Activated CD8-positive, alpha-beta memory T cell treated with anti-CD3 and anti-CD28 coated beads for 24 hours (primary cell): ENCODE measurements around the gene MAMSTR.
"Not testable (repeated sequence)": the region's sequence is repeated elsewhere in the genome, so short reads cannot be mapped to it uniquely, and the experiment has no call there.

Source experiments
- DNase-seq: peaks from one replicate; pipeline ENCODE4 v3.0.0-alpha.2; 2020

Gene MAMSTR

DNA sequence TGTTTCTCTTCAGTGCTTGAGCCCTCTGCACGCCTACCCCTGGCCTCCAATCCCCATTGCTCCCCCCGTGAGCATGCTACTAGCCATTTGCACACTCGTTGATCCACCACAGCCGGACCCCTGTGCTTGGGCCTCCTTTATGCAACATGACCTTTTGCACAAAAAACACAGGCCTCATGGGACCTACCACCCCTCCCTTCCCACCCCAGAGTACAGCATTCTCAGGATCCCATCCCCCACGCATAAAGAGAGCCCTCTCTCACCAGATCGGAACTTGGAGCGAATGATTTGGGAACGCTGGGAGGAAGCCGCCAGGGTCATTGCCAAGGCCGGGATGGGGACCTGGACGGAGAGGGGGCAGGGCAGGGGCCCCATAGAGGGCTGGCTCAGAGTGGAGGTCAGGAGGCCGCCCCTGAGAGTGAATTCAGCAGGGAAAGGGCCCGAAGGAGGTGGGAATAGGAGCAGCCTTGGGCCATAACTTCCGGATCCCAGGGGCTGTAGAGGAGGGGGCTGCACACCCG lies 754 bp downstream of the MAMSTR start:
- DNase-seq, result no peak

DNA sequence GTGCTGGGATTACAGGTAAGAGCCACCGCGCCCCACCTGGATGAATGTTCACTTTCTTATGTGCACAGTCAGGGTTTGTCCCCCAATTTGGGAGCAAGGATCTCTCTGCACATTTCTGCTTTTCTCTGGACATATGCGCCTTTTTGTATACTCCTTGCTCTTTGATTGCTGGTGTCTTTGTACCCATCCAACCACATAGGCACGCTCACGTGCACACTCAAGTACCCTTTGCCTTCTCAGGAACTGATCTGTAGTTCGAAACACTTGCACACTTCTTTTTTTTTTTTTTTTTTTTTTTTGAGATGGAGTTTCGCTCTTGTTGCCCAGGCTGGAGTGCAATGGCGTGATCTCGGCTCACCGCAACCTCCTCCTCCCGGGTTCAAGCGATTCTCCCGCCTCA lies 1.4 kb downstream of the MAMSTR start:
- DNase-seq, result not testable (repeated sequence)

DNA sequence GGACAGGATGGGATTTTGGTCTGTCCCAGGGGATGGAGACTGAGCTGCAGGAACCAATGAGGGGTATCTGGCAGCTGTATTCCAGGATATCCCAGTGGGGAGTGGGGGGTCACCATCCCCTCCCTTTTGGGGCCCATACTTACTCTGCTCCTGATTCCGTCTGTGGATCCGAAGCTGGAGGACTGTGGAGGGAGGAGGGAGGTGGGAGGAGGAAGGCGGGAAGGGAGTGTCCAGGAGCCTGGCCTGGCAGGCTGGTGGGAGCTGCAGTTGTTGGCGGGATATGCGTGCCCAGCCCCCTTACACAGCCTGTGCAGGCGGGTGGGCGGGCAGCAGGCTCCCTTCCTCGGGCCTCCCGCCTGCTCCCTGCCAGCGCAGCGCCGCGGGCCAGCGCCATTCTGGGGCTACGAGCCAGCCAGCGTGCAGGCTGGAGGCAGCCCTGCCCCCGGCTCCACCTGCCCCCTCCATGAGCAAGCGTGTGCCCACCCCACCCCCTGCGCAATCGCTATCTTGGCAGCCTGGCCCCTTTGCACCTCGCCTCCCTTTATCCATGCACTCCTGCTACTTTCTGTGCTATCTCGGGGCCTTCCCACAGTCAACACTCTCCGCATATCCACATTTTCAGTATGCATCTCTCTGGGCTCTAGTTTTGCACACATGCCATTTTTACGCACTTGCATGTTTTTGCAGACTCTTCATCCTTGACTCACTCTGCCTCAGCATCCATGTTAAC lies 2.8 kb downstream of the MAMSTR start:
- no peak for DNase-seq

DNA sequence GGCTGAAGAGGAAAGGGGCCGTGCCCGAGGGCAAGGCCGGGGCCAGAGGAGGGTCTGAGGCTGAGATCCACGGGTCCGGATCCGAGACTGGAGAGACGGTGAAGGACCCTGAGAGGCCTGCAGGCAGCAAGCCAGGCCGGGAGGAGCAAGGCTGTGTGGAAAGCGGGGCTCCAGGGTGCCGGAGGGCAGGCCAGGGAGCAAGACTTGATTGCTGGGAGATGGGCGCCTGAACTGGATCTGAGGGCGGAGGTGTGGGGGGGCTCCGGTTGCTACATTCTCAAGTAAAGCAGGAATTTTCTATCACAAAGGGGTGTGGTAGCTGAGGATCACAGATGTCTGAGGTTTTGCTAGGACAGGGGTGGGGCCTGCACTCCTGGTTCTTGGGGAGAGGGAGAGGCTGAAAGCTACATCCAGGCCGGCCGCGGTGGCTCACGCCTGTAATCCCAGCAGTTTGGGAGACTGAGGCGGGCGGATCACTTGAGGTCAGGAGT lies 3.8 kb downstream of the MAMSTR start:
- no peak for DNase-seq

DNA sequence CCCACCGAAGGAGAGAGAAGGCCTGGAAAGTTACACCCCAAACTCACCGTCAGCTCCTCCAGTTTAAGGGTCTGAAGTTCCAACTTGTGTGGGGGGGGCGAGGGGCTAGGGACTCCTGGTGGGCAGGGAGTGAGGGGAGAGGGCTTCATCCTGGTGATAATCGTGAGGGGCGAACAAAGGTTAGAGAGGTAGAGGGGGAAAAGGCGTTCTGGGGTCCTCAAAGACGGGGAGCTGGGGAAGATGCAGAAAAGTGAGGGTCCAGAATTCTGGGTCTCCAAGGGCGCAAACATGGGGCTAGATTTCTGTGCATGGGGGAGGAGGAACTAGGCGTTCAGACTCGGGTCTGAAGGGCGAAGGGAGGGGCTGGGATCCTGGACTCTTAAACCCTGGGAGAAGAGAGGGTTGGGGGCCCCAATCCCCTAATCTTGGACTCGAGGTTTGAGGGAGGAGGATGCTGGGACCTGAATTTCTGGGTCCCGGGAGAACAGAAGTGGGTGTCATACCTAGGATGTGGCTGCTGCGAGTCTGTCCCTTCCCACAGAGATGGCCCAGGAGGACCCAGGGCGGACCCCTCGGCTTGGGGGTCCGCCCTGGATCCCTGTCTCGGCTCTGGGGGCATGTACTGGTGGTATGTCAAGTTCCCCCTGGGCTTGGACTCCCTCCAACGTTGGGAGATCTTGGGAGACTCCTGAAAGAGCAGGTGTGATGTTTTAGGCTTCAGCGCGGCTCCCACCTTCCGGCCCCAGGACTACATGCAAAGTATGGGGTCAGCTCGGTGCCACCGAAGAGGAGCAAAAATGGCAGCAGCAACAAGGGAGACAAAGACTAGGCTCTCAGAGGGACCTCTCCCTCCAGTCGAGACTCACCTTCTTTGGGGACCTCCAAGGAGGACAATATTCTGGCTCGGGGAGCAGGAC lies 4.5 kb downstream of the MAMSTR start:
- DNase-seq, result no peak

DNA sequence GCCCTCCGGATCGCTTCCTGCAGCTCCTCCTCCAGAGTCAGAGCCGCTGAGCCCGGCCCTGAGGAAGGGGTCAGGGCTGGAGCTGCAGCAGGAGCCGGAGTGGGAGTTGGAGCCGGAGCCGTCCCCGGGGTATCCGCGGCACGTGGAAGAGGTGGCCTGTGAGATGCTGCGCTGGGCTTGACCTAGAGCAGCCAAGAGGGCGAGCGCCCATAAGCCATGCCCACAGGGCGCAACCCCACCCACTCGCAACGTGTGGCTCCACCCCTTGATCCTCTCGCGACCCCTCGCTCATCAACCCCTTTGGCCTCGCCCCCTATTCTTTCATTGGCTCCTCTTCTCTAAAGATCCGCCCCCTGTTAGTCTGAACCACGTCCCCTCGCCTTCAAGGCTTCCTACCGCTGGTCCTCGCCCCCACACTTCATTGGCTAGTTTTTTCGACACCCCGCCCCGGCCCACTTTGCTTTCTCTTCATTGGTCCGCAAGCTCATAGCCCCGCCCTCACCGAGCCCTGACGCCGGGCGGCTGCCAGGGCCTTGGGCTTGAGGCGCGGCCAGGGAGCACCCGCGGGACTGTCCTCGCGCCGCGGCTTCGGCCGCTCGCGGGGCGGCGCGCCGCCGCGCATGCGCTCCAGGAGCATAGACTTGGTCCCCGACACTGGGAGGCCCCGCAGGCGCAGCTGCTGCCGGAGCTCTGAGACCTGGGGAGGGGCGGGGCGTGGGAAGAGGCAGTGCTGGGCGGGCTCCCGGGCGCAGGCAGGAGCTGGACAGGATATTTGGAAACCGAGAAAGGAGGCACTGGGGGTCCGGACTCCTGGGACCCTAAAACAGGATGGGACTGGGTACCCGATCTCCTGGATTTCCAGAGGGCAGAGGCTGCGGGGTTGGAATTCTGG lies 5.4 kb downstream of the MAMSTR start:
- DNase-seq, result peak; percentile 98

DNA sequence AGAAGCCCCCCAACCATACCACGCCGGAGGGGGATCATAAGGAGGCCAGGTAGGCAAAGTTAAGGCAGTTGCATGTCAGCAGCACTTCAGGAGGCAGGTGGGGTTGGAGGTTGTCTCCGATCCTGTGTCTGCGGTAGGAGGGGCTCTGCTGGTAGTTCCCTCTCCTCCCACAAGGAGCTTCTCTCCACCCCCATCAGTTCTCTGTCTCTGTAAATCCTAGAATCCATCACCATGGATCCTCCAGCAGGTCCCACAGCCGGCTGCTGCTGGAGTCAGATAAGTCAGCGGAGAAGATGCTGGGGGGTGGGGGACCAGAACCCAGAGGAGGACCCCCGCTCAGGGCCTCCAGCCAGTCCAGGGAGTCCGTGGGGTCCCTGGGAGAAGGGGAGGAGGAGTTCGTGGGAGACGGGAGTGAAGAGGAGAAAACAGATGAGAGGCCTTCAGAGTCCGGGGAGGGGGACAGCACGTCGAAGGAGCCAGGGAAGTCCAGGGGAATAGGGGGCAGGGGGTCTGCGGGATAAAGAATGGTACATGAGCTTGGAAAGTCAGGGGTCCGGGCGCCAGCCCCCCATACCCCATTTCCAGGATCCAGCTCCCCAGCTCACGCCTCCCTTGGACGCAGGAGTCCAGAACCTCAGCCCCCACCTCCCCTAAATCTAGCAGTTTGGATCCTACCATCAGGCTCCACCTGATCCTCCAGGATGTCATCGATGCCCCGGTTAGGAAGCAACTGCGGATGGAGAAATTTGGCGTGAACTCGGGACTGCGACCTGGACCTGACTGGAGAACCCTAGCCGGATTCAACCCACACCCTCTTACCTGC lies 6.3 kb downstream of the MAMSTR start:
- DNase-seq, result no peak

DNA sequence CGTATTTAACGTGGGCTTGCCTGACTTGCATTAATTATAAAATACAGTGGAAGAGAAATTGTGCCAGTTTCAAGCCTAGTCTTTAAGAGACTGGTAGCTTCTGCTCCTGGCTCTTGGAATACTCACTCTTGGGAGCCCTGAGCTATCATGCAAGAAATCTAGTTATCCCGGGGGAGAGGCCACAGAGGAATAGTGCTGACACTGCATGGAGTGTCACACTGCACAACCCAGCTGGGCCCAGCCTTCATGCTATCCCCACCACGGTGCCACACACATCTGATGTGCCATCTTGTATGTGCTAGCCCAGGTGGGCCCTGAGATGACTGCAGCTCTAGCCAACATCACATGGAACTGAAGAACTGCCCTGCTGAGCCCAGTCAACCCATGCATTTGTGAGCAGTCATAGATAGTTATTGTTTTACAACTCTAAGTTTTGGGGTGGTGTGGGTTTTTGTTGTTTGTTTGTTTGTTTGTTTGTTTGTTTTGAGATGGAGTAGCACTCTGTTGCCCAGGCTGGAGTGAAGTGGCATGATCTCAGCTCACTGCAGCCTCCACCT lies 8.3 kb downstream of the MAMSTR start:
- DNase-seq, result no peak

DNA sequence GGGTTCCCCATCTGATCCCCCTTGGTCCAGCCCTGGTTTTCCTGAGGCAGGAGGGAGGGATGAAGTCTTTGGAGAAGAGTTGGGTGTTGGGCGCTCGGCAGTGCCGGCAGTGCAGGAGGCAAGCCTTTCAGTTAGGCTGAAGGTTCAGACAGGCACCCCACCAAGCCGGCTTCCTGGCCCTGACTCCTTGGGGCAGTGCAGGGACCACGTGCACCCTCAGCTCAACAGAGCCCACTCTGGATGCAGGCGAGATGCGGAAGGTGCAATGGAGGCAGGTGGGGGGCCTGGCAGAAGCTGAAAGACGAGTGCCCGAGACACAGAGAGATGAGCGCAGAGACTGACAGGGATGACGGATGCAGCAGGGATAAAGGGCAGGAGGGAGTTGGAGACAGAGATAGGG lies 11.1 kb downstream of the MAMSTR start:
- no peak for DNase-seq

DNA sequence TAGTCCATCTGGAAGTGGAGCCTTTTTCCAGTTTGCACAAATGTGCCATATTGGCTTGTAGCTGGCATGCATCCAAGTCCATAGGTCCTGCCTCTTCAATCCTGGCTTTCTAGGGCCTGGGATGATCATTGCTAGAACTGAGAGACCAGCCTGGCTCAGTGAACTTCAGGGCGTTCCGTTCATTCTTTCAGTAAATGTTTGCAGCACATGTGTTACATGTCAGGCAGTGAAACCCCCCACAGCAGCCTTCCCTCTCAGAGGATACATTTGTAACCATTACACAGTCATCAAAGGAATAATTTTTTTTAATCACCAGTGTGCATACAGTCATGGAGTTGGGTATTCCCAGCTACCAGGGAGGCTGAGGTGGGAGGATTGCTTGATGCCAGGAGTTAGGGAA lies 14.1 kb downstream of the MAMSTR start:
- no peak for DNase-seq

DNA sequence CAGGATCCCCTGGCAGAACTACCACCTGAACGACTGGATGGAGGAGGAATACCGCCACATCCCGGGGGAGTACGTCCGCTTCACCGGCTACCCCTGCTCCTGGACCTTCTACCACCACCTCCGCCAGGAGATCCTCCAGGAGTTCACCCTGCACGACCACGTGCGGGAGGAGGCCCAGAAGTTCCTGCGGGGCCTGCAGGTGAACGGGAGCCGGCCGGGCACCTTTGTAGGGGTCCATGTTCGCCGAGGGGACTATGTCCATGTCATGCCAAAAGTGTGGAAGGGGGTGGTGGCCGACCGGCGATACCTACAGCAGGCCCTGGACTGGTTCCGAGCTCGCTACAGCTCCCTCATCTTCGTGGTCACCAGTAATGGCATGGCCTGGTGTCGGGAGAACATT lies 16.2 kb downstream of the MAMSTR start:
- DNase-seq, result no peak

DNA sequence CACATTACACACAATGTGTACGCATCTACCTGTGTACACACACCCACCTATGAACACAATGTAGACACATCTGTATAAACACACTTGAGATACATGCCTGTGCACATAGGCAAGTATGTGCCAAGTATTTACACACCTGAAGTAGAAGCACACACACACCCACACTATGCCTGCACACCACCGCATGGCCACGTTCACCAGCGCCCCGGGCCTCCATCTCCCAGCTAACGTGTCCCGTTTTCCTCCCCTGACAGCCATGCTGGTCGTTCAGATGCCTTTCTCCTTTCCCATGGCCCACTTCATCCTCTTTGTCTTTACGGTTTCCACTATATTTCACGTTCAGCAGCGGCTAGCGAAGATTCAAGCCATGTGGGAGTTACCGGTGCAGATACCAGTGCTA lies 16.8 kb downstream of the MAMSTR start:
- no peak for DNase-seq

DNA sequence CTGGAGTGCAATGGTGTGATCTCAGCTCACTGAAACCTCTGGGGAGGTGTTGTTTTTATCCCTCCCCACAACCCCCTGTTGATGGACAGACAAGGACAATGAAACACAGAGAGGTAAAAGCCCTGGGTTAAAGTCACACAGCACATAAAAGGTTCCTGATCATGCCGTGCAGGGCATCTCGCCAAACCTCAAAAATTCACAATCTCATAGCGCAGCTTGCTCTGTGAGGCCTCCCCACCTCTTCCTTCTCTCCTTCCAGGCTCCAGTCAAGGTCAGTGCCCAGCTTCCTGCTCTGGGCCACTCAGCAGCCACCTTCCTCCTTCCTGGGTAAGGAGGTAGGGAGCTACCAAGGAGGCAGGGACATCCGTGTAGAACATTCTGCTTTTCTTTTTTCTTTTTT lies 21.5 kb downstream of the MAMSTR start:
- DNase-seq, result no peak

DNA sequence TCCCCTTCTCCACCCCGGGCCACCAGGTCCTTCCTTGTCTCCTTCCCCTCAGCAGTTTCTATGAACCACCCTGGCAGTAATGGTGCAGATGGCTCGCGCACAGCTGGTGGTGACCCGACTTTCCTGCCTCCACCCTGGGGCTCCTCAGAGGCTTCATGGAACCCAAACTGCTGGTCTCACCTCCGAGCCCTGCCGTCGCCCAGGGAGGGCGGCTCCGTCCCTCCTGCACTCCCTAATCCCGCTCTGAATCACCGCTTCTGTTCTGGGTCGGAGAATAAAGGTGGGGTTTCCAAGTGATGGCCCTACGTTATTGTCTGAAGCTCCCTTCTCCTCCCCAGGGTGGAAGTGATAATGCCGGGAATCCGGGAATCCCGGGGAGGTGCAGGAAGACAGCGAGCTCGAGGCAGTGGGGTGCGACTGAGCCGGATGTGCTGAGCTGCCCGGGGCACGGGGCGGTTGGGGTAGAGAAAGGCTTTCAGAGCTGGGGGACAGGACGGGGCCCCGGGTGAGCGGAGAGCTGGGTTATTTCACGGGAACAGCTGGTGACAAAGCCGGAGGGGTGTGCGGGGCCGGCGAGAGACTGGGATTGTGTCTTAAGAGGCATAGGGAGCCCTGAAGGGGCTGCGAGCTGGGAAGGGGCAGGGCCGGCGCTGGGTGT lies 23.0 kb downstream of the MAMSTR start:
- DNase-seq, result peak; percentile 63

DNA sequence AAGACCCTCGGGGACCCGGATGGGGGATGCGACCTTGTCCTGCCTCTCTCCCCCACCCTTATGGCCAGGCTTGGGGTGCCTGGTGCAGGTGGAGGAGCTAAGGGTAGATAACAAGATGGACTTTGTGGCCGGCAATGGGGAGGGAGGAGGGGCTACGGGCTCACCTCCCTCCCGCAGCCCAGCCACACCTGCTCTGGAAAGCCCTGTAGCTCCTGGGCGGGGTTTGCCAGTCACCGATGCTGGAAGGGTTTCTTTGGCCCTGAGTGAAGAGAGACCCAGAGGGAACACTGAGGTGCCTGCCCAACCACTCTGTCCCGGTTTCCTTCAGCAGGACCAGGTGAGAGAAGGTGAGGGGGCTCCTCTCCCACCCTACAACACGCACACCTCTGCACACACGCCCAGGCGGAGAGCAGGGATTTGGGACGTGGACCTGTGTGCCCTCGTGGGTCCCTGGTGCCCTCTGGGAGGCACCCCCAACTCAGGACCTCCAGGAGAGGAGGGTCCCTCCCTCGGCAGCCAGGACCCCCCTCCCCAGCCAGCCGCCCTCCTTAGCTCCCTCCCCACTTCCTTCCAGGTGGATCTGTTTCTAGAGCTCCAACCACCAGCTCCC lies 23.7 kb downstream of the MAMSTR start, which contains the start of gene FUT2:
Gene FUT2, plus strand, starts transcription at position 229 of the 610 bp plus-strand sequence. CDS start 6,986 bp downstream, outside the sequence.
- DNase-seq, result no peak

DNA sequence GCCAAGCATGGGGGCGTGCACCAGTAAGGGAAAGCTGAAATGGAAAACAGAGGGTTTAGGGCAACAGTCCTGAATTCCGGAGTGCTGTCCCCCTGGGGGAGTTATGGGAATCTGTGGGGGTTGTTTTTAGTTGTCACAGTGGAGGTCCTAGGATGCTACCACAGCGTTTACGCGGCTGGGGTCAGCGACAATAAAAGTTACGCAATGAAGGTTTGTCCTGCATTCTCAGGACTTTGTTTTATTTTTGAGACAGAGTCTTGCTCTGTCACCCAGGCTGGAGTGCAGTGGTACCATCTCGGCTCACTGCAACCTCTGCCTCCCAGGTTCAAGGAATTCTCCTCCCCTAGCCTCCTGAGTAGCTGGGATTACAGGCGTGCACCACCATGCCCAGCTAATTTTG lies 25.9 kb downstream of the MAMSTR start:
- DNase-seq, result not testable (repeated sequence)

DNA sequence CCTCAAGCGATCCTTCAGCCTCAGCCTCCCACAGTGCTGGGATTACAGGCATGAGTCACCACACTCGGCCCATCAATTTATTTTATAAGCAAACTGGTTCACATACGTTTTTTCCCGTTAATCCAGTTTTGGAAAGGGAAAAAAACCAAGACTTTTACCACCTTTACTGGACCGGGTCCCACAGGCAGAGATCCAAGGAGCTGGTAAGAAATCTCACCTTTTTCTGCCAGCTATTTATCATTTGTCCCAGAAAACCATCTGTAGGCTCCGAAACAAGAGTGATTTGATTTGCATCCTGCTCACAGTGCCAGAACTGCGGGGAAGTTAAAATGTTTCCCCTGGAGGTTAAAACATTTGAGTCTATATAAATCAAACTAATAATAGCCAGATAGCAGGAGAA lies 30.1 kb downstream of the MAMSTR start:
- DNase-seq, result no peak

DNA sequence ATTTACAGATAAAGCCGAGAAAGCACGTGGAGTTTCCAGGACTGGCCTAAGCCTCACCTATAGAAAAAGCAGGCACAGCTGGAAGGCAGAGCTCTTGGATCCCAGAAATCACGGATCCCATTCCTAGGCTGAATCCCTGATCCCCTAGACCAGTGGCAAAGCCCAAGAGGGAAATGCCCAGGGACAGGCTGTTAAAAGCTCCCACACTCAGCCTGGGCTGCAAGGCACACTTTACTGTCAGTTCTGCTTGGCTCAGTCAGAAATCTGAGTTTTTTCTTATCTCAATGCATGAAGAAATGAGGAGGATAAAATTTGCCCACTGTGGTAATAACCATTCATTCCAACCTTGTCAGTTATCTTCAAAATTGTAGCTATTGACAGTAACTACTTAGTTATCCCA lies 31.7 kb downstream of the MAMSTR start:
- DNase-seq, result no peak

DNA sequence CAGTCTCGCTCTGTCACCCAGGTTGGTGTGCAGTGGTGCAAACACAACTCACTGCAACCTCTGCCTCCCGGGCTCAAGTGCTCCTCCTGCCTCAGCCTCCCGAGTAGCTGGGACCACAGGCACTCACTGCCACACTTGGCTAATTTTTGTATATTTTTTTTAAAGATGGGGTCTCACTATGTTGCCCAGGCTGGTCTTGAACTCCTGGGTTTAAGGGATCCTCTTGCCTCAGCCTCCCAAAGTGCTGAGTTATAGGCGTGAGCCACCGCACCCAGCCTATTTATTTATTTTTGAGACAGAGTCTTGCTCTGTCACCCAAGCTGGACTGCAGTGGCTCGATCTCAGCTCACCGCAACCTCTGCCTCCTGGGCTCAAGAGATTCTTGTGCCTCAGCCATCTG lies 32.9 kb downstream of the MAMSTR start:
- DNase-seq, result not testable (repeated sequence)

DNA sequence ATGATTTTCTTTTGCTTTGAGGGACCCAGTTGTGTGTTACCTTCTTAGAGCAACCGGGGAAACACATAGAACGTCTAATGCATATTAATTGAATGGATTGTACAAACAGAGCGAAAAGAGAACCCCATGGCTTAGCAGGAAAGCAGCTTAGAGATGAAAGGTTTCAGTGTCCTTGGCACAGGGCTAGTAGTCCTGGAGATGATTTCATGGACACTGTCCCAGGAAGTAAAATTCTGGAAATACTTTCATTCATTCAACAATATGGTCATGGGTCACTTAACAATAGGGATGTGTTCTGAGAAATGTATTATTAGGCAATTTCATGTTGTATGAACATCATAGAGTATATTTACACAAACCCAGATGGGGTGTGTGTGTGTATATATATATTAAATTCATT lies 33.4 kb downstream of the MAMSTR start:
- DNase-seq, result no peak
